Activated CD8-positive, alpha-beta memory T cell treated with anti-CD3 and anti-CD28 coated beads, Interleukin-2, amount 10 ng/mL, durations not matched to agents 7 days and 5 days (primary cell): ENCODE data around the gene FBH1. TPM values are rescaled to one million over a fixed set of nuclear protein-coding genes. Genes with fewer than 3 reads are reported as not detected.
A peak's percentile ranks its signal among the peaks of the same experiment; 100 is the strongest.
"Not testable (repeated sequence)": the region's sequence is repeated elsewhere in the genome, so short reads cannot be mapped to it uniquely, and the experiment has no call there.

Source experiments
- ATAC-seq: fragments of 150-1000 bp; cut with Tn5 transposase; one replicate; pipeline ENCODE4 v1.10.0; 2021; ENCODE audit warnings: moderate library complexity
- CTCF ChIA-PET: fragments of 350-600 bp; sonication (Branson Sonifier 250); formaldehyde crosslinking; loops from one replicate; lab custom pipeline; 2021; ENCODE audit warnings: antibody characterized with exemption; lab: Charles Lee
- DNase-seq: peaks from one replicate; pipeline ENCODE4 v3.0.0-alpha.2; 2020
- H3K27ac Mint-ChIP-seq: one replicate; pipeline ENCODE4 v1.8.0; 2021; ENCODE audit warnings: mild to moderate bottlenecking, mixed read lengths
- H3K27me3 Mint-ChIP-seq: one replicate; pipeline ENCODE4 v1.8.0; 2021; ENCODE audit warnings: mixed read lengths
- H3K36me3 Mint-ChIP-seq: one replicate; pipeline ENCODE4 v1.8.0; 2021; ENCODE audit warnings: mild to moderate bottlenecking, mixed read lengths
- H3K4me1 Mint-ChIP-seq: one replicate; pipeline ENCODE4 v1.8.0; 2021; ENCODE audit warnings: mixed read lengths
- H3K4me3 Mint-ChIP-seq: one replicate; pipeline ENCODE4 v1.8.0; 2021; ENCODE audit warnings: mild to moderate bottlenecking, moderate library complexity, mixed read lengths
- H3K9me3 Mint-ChIP-seq: one replicate; pipeline ENCODE4 v1.8.0; 2022; ENCODE audit warnings: low read depth, mixed read lengths
- total RNA-seq, 2 experiments: library from RNA; stranded (reverse); gene quantifications; one replicate each; pipeline ENCODE4 v1.2.3, GENCODE V29; 2021

FBH1 gene
- 10 to 100 TPM; 55.1 to 66.3 TPM for total RNA-seq

GRCh38 chr10:5889624-5890451, at the start of gene FBH1, which contains the start of gene ANKRD16:
Gene FBH1, plus strand, starts transcription at chr10:5890243. Its CDS starts 103 bp downstream, at chr10:5890346.
Gene ANKRD16, minus strand, starts transcription at chr10:5889893. Its CDS starts 539 bp downstream, at chr10:5889354.
- Mint-ChIP-seq H3K9me3 (no peaks in the 10 kb centered on the region), H3K27me3 (no peaks in the 10 kb centered on the region), H3K27ac (peak within 1 kb of the TSS; percentile 41), H3K36me3 (peaks cover 23% of the 10 kb centered on the region), H3K4me3 (peak within 1 kb of the TSS; percentile 76), H3K4me1 (peaks cover 42% of the 10 kb centered on the region)
- CTCF ChIA-PET = interaction anchor here (0.5 to 2.8 kb wide), 12 partner anchors 11 to 1521 kb away, joined by 3 to 10 read pairs (median 3); partner anchors contain the start of genes GDI2 and SFMBT2
- ATAC-seq (peak; percentile 88), DNase-seq (peak; percentile 97)

DNA sequence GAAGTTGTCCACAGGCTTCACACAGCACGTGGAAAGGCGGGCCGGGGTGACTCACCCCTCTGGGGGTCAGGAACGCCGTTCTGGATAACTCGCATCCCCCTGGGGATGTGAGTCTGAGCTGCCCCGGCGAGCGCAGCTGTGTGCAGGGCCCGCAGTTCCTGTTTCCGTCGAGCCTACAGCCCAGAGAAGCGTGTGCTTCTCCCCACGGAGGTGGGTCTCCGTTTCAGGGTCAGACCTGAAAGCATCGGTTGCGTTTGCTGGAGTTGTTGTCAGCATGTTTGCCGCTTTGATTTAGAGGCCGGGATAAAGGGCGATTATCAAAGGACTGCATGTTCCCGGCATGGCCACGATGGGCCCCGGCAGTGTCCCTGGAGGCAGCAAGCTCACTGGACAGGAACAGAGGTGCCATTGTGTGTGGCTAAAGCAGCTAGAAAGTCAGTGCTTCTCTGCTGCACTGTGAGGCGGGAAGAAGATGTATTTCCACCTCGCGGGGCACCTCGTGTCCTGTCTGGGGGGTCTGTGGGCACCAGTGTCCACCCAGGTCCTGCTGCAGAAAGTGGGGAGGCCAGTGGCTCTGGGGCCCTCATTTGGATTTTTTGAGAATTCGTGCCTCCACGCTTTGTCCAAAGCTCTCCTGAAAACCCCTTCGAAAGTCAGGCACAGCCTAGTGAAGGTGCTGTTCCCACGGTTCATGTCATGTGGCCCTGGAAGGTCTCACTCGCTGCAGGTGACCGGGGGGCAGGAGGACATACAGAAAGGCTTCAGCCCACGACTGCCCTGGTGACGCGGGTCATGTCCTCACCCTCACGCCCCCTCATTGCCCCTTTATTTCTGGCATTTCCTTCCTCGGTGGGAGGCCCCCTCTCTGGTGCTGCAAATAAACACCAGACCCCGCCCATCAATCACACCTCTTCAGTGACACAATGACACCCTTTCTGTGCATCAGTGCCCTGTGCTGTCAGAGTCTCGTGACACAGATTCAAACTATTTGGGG, 49.4 kb upstream of the FBH1 start:
- CTCF ChIA-PET = no interaction called here
- no peaks in the 10 kb centered on the region for H3K9me3 Mint-ChIP-seq
- H3K27ac Mint-ChIP-seq = no peak overlapping the region
- H3K4me1 Mint-ChIP-seq = peaks cover 10% of the 10 kb centered on the region
- H3K36me3 Mint-ChIP-seq = no peaks in the 10 kb centered on the region
- ATAC-seq = no peak
- H3K27me3 Mint-ChIP-seq = peaks cover 4% of the 10 kb centered on the region
- no peak overlapping the region for H3K4me3 Mint-ChIP-seq
- DNase-seq = no peak

GRCh38 chr10:5841965-5842364, 48.1 kb upstream of the FBH1 start:
- CTCF ChIA-PET = interaction anchor here (0.9 kb wide), 1 partner anchor 212 kb away, joined by 3 read pairs; no protein-coding TSS in a partner anchor
- peaks cover 4% of the 10 kb centered on the region for H3K27me3 Mint-ChIP-seq
- H3K27ac Mint-ChIP-seq = no peak overlapping the region
- no peaks in the 10 kb centered on the region for H3K9me3 Mint-ChIP-seq
- H3K36me3 Mint-ChIP-seq = no peaks in the 10 kb centered on the region
- ATAC-seq (no peak), DNase-seq (no peak)
- no peak overlapping the region for H3K4me3 Mint-ChIP-seq
- peaks cover 19% of the 10 kb centered on the region for H3K4me1 Mint-ChIP-seq

DNA sequence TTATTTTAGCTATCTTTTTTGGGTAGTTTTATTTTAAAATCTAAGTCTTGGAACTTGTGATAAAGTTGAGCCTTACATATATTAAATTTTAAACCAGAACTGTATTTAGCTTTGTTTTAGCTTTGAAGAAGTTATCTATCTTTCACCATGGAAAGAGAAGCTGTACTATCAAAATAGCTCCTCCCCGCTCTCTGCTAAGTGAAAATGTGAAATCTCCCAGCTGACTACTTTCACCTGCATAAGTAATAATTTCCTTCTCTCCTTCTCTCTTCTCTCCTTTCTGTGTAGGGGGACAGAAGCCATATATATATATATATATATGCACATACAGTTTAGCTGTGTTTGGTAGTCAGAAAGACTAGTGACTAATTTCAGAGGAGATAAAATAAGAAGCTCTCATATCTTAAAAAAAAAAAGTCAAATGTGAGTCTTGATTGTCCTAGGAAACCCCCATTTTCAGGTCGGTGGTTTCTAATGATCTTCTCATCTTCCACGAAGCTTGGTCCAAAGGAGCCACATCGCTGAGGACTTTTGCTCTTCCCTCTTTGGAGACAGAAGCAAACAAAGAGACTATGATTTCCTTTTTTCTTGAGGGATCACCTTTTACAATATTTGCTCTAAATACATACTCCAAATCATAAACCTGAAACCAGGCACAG, 46.2 kb upstream of the FBH1 start:
- ATAC-seq (peak; percentile 18), DNase-seq (no peak)
- Mint-ChIP-seq H3K9me3 (no peaks in the 10 kb centered on the region), H3K27ac (no peak overlapping the region), H3K4me1 (peaks cover 19% of the 10 kb centered on the region), H3K27me3 (peaks cover 4% of the 10 kb centered on the region), H3K36me3 (no peaks in the 10 kb centered on the region), H3K4me3 (no peak overlapping the region)
- CTCF ChIA-PET = interaction anchor here (1.0 to 1.6 kb wide), 3 partner anchors 9 to 19 kb away, joined by 3 to 7 read pairs (median 6); no protein-coding TSS in a partner anchor

DNA sequence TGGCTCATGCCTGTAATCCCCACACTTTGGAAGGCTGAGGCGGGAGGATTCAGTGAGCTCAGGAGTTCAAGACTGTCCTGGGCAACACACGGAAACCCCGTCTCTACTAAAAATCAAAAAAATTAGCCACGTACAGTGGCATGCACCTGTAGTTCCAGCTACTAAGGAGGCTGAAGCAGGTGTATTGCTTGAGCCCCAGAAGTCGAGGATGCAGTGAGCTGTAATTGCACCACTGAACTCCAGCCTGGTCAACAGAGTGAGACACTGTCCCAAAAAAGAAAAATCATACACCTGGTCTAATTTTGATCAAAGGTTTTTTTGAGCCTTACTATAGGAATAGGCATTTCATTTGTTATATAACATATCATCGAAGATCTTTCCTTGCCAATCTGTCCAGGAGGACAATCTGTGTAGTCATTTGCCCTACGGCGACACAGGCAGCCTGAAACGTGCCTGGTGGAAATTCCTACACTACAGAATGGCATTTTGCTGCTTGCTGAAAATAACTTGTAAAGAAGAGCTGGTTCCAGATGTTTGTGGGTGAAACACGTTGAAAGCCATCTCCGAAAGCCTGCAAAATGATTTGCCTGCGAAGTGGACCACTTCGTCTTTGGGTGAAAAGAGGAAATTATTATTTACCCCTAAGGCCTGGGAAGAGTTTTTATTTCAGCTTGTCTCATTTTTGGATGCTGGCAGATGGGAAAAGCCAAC, 45.5 kb upstream of the FBH1 start:
- Mint-ChIP-seq H3K4me1 (peaks cover 19% of the 10 kb centered on the region), H3K9me3 (no peaks in the 10 kb centered on the region), H3K4me3 (no peak overlapping the region), H3K36me3 (no peaks in the 10 kb centered on the region), H3K27me3 (peaks cover 4% of the 10 kb centered on the region), H3K27ac (no peak overlapping the region)
- no peak for ATAC-seq
- DNase-seq = no peak
- CTCF ChIA-PET = interaction anchor here (0.6 to 1.6 kb wide), 5 partner anchors 8 to 215 kb away, joined by 3 to 7 read pairs (median 4); no protein-coding TSS in a partner anchor

DNA sequence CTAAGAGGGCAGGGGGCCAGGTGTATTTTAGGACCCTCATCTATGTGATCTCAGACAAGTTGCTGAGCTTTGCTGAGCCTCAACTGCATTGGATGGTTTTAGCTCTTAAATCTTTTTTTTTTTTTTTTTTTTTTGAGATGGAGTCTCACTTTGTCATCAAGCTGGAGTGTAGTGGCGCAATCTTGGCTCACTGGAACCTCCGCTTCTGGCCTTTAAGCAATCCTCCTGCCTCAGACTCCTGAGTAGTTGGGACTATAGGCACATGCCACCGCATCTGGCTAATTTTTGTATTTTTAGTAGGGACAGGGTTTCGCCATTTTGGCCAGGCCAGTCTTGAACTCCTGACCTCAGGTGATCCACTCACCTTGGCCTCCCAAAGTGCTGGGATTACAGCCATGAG, 43.4 kb upstream of the FBH1 start:
- H3K4me1 Mint-ChIP-seq = peaks cover 19% of the 10 kb centered on the region

GRCh38 chr10:5854131-5854475, 35.9 kb upstream of the FBH1 start:
- no peaks in the 10 kb centered on the region for H3K4me1 Mint-ChIP-seq
- H3K27me3 Mint-ChIP-seq = peaks cover 7% of the 10 kb centered on the region
- H3K36me3 Mint-ChIP-seq = no peaks in the 10 kb centered on the region
- no peaks in the 10 kb centered on the region for H3K9me3 Mint-ChIP-seq
- ATAC-seq (no peak), DNase-seq (no peak)
- no peak overlapping the region for H3K27ac Mint-ChIP-seq
- CTCF ChIA-PET = interaction anchor here (1.2 kb wide), 1 partner anchor 234 kb away, joined by 3 read pairs; no protein-coding TSS in a partner anchor
- no peak overlapping the region for H3K4me3 Mint-ChIP-seq

More for the DNA sequence above, 43.4 kb upstream of the FBH1 start:
- H3K4me3 Mint-ChIP-seq, H3K27ac Mint-ChIP-seq, H3K27me3 Mint-ChIP-seq, DNase-seq, H3K9me3 Mint-ChIP-seq, H3K36me3 Mint-ChIP-seq, CTCF ChIA-PET, ATAC-seq: not testable (repeated sequence)

GRCh38 chr10:5855979-5856700, 33.9 kb upstream of the FBH1 start:
- H3K4me3 Mint-ChIP-seq = no peak overlapping the region
- CTCF ChIA-PET = no interaction called here
- no peaks in the 10 kb centered on the region for H3K36me3 Mint-ChIP-seq
- DNase-seq (no peak), ATAC-seq (no peak)
- H3K9me3 Mint-ChIP-seq = no peaks in the 10 kb centered on the region
- H3K4me1 Mint-ChIP-seq = no peaks in the 10 kb centered on the region
- peaks cover 7% of the 10 kb centered on the region for H3K27me3 Mint-ChIP-seq
- no peak overlapping the region for H3K27ac Mint-ChIP-seq

- DNase-seq (no peak), ATAC-seq (no peak)
- no peaks in the 10 kb centered on the region for H3K36me3 Mint-ChIP-seq
- CTCF ChIA-PET = no interaction called here
- no peak overlapping the region for H3K27ac Mint-ChIP-seq
- H3K4me1 Mint-ChIP-seq = peaks cover 2% of the 10 kb centered on the region
- peaks cover 7% of the 10 kb centered on the region for H3K27me3 Mint-ChIP-seq
- H3K9me3 Mint-ChIP-seq = no peaks in the 10 kb centered on the region
- no peak overlapping the region for H3K4me3 Mint-ChIP-seq
Measured at GRCh38 chr10:5856701-5857004, 33.4 kb upstream of the FBH1 start.

GRCh38 chr10:5858811-5859210, 31.2 kb upstream of the FBH1 start:
- peaks cover 4% of the 10 kb centered on the region for H3K27me3 Mint-ChIP-seq
- no peaks in the 10 kb centered on the region for H3K9me3 Mint-ChIP-seq
- DNase-seq (no peak), ATAC-seq (no peak)
- no peak overlapping the region for H3K4me3 Mint-ChIP-seq
- no peak overlapping the region for H3K27ac Mint-ChIP-seq
- H3K4me1 Mint-ChIP-seq = peaks cover 8% of the 10 kb centered on the region
- CTCF ChIA-PET = interaction anchor here (1.1 to 1.4 kb wide), 2 partner anchors 15 to 46 kb away, joined by 3 to 6 read pairs; partner anchors contain the start of gene GDI2
- H3K36me3 Mint-ChIP-seq = no peaks in the 10 kb centered on the region

GRCh38 chr10:5860066-5860465, 30.0 kb upstream of the FBH1 start:
- H3K36me3 Mint-ChIP-seq = no peaks in the 10 kb centered on the region
- H3K27ac Mint-ChIP-seq = no peak overlapping the region
- CTCF ChIA-PET = no interaction called here
- H3K4me3 Mint-ChIP-seq = no peak overlapping the region
- peaks cover 8% of the 10 kb centered on the region for H3K4me1 Mint-ChIP-seq
- ATAC-seq = no peak
- DNase-seq = no peak
- no peaks in the 10 kb centered on the region for H3K9me3 Mint-ChIP-seq
- H3K27me3 Mint-ChIP-seq = peaks cover 4% of the 10 kb centered on the region
